OCI-LY7 (cell line): ENCODE data around the gene FYB2.

Source experiments
- CTCF ChIP-seq: fragments of 200-600 bp; sonication (generic); conservative IDR thresholded peaks from 2 replicates; pipeline ENCODE4 v1.5.1; 2014; ENCODE audit warnings: mild to moderate bottlenecking, antibody characterized with exemption, low read length, moderate library complexity, mixed read lengths
- EZH2phosphoT487 ChIP-seq: fragments of 200-600 bp; sonication (generic); IDR thresholded peaks from 2 replicates; pipeline ENCODE4 v1.6.1; 2018; ENCODE audit warnings: low read depth, borderline replicate concordance, mild to moderate bottlenecking, mixed run types, antibody characterized with exemption, low read length, moderate library complexity, mixed read lengths

- no peak for TF ChIP-seq CTCF
- no peak for TF ChIP-seq EZH2phosphoT487
These were observed 40.1 kb upstream of the FYB2 start for GRCh38 chr1:56859287-56859686.
